PC-9 (cell line): ENCODE data around the gene JARID2.

ENCODE experiments used
- EZH2 ChIP-seq: fragments of 200-600 bp; sonication (generic); IDR thresholded peaks from 2 replicates; pipeline ENCODE4 v1.8.0; 2017; ENCODE audit warnings: antibody characterized with exemption, low read depth
- TF ChIP-seq, protein P1 (sequence below): fragments of 200-600 bp; sonication (generic); conservative IDR thresholded peaks from 2 replicates; pipeline ENCODE4 v1.6.1; 2017; ENCODE audit warnings: mixed run types, antibody characterized with exemption, mild to moderate bottlenecking, moderate library complexity

- TF ChIP-seq, protein P1, sequence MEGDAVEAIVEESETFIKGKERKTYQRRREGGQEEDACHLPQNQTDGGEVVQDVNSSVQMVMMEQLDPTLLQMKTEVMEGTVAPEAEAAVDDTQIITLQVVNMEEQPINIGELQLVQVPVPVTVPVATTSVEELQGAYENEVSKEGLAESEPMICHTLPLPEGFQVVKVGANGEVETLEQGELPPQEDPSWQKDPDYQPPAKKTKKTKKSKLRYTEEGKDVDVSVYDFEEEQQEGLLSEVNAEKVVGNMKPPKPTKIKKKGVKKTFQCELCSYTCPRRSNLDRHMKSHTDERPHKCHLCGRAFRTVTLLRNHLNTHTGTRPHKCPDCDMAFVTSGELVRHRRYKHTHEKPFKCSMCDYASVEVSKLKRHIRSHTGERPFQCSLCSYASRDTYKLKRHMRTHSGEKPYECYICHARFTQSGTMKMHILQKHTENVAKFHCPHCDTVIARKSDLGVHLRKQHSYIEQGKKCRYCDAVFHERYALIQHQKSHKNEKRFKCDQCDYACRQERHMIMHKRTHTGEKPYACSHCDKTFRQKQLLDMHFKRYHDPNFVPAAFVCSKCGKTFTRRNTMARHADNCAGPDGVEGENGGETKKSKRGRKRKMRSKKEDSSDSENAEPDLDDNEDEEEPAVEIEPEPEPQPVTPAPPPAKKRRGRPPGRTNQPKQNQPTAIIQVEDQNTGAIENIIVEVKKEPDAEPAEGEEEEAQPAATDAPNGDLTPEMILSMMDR, result no peak
- no peak for TF ChIP-seq EZH2
Observed at GRCh38 chr6:15433511-15433861, 187.6 kb downstream of the JARID2 start.
